Breast epithelium (tissue), 4 donors: ENCODE results near the gene USHBP1. TPM values are rescaled to one million over a fixed set of nuclear protein-coding genes. Genes with fewer than 3 reads are reported as not detected.

ENCODE experiments used
- DNase-seq, 2 donors: peaks; one replicate each; pipeline ENCODE4 v3.0.0-alpha.2; 2019; ENCODE audit warnings: low spot score in 2 of 2
- H3K27ac ChIP-seq, 2 donors: fragments of 200-600 bp; sonication (generic) in 1 of 2; one replicate each; pipeline ENCODE4 v1.5.1; 2016 to 2019; ENCODE audit warnings: mild to moderate bottlenecking in 1 of 2
- H3K27me3 ChIP-seq, 2 donors: fragments of 200-600 bp; sonication (generic) in 1 of 2; one replicate each; pipeline versions ENCODE4 v1.5.1 to v1.6.0; 2017 to 2019; ENCODE audit warnings: control low read depth in 1 of 2, mild to moderate bottlenecking in 1 of 2
- H3K36me3 ChIP-seq: fragments of 200-600 bp; one replicate; pipeline ENCODE4 v1.5.1; 2019
- H3K4me1 ChIP-seq, 2 donors: fragments of 200-600 bp; sonication (generic); one replicate each; pipeline ENCODE4 v1.5.1; 2016 to 2019; ENCODE audit warnings: control low read depth in 1 of 2
- H3K4me3 ChIP-seq, 3 donors: fragments of 200-600 bp; sonication (generic); 1 replicate in 2 of 3; 2 replicates in 1 of 3; pipeline ENCODE4 v1.5.1; 2016 to 2019; ENCODE audit warnings: mild to moderate bottlenecking in 3 of 3, moderate library complexity in 2 of 3
- H3K9me3 ChIP-seq, 2 donors: fragments of 200-600 bp; sonication (generic) in 1 of 2; one replicate each; pipeline ENCODE4 v1.5.1; 2016 to 2019; ENCODE audit warnings: control low read depth in 1 of 2
- POLR2A ChIP-seq: fragments of 450-650 bp; IDR thresholded peaks from one replicate; pipeline ENCODE4 v1.6.1; 2016; ENCODE audit warnings: antibody characterized with exemption, mild to moderate bottlenecking, moderate library complexity
- POLR2AphosphoS5 ChIP-seq, 3 donors: sonication (generic); formaldehyde crosslinking; IDR thresholded peaks; one replicate each; pipeline ENCODE4 v1.6.1; 2017; ENCODE audit warnings: antibody characterized with exemption in 3 of 3
- intact Hi-C: fragments of 100-400 bp; cut with DNase I; formaldehyde crosslinking; loops from one replicate; pipeline ENCODE4 v1.15.1; 2023; ENCODE audit warnings: low total_unique reads
- total RNA-seq, 3 donors: library from RNA; depleted of rRNA; stranded (reverse); fragments of >200 nt; gene quantifications; one replicate each; pipeline ENCODE4 v1.1.0, GENCODE V29; 2016
- TF ChIP-seq, protein P1 (sequence below), 3 donors: fragments of 450-650 bp; IDR thresholded peaks; one replicate each; pipeline ENCODE4 v1.5.1; 2016 to 2017; ENCODE audit warnings: antibody characterized with exemption in 3 of 3, mild to moderate bottlenecking in 3 of 3, moderate library complexity in 3 of 3

The USHBP1 gene
- total RNA-seq, 3 donors from 2014 or later = 5.8 to 8.8 (median 7.0) TPM

DNA sequence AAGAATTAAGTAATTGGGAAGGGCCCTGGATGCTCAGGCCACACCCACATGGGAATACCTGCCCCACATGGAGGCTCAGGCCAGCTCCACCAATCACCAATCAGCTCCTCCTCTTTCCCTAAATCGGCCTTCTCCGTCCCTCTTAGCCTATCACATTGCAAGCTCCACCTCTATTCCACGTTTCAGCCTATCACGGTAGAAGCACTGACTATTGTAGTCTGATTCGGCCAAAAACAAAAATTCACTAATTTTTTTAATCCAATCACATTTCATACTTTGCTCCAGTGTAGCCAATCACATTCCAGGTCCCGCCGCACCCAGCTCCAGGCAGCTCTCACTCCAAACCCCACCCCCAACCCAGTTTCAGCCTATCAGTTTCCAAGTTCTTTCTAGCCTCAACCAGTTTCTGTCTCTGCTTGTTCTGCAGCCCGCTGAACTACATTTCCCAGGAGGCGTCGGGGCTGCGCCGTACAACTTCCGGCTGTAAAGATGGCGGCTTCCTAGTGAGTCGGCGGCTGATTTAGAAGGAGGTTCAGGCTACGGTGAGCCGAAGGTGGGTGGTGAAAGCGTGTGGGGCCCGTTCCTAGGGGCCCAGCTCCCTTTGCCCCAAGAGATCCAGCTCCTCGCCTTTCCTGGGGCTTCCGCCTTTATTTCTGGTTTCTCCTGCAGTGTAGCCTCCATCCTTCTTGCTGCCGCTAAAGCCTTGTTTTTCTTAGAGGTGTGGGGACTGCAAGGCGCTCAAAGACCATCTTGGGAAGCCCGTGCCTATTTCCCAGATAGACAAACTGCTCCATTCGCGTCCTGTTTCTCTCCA is 2.6 kb upstream of the USHBP1 start, which contains the start of gene BABAM1:
Gene BABAM1, plus strand, starts transcription at position 469 of the 814 bp plus-strand sequence. CDS start 1,364 bp downstream, outside the sequence.
- Histone ChIP-seq H3K4me3 (peak within 1 kb of the TSS; percentile 75 to 94 (median 92)), H3K27me3 (no peaks in the 10 kb centered on the region), H3K27ac (peak within 1 kb of the TSS in 1 of 2 donors; percentile 78), H3K36me3 (no peaks in the 10 kb centered on the region), H3K9me3 (no peaks in the 10 kb centered on the region), H3K4me1 (peaks cover 0 to 5% of the 10 kb centered on the region in 2 donors)
- TF ChIP-seq POLR2A (peak; percentile 22), POLR2AphosphoS5 (IDR thresholded peaks at IDR 0.05) (peak in 2 of 3 donors; percentile 69 to 84)
- TF ChIP-seq, protein P1, sequence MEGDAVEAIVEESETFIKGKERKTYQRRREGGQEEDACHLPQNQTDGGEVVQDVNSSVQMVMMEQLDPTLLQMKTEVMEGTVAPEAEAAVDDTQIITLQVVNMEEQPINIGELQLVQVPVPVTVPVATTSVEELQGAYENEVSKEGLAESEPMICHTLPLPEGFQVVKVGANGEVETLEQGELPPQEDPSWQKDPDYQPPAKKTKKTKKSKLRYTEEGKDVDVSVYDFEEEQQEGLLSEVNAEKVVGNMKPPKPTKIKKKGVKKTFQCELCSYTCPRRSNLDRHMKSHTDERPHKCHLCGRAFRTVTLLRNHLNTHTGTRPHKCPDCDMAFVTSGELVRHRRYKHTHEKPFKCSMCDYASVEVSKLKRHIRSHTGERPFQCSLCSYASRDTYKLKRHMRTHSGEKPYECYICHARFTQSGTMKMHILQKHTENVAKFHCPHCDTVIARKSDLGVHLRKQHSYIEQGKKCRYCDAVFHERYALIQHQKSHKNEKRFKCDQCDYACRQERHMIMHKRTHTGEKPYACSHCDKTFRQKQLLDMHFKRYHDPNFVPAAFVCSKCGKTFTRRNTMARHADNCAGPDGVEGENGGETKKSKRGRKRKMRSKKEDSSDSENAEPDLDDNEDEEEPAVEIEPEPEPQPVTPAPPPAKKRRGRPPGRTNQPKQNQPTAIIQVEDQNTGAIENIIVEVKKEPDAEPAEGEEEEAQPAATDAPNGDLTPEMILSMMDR (IDR thresholded peaks at IDR 0.05) = peak in 2 of 3 donors; percentile 8 to 20
- intact Hi-C loops = loop anchor here (5.0 kb wide), 1 partner anchor 640 kb away; the partner anchor contains the start of gene MED26
- DNase-seq = peak; percentile 89 to 99

DNA sequence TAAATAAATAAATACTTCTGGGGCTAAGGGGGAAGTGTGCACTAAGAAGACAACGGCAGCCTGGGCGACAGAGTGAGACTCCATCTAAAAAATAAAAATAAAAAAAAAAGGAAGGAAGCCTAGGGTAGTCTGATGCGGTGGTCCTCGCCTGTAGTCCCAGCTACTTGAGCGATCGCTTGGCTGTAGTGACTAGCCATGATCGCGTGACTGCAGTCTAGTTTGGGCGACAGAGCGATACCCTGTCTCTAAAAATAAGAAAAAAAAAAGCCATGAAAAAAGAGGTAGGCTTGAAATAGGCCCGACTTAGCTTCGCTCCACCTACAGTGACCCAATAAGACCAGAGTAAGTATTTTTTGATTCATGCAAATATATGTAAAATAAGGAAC is 2.0 kb upstream of the USHBP1 start:
- no peaks in the 10 kb centered on the region for H3K36me3 ChIP-seq
- H3K4me1 ChIP-seq = peaks cover 0 to 5% of the 10 kb centered on the region in 2 donors
- H3K27ac ChIP-seq = peak overlapping the region in 1 of 2 donors; percentile 78
- H3K9me3 ChIP-seq = no peaks in the 10 kb centered on the region
- peak overlapping the region in 1 of 3 donors; percentile 94 for H3K4me3 ChIP-seq
- no peak for TF ChIP-seq POLR2AphosphoS5 (IDR thresholded peaks at IDR 0.05)
- TF ChIP-seq POLR2A = no peak
- TF ChIP-seq, protein P1 (IDR thresholded peaks at IDR 0.05) = no peak
- DNase-seq = no peak
- no peaks in the 10 kb centered on the region for H3K27me3 ChIP-seq
- intact Hi-C loops = loop anchor here (5.0 kb wide), 1 partner anchor 639 kb away; the partner anchor contains the start of gene MED26

DNA sequence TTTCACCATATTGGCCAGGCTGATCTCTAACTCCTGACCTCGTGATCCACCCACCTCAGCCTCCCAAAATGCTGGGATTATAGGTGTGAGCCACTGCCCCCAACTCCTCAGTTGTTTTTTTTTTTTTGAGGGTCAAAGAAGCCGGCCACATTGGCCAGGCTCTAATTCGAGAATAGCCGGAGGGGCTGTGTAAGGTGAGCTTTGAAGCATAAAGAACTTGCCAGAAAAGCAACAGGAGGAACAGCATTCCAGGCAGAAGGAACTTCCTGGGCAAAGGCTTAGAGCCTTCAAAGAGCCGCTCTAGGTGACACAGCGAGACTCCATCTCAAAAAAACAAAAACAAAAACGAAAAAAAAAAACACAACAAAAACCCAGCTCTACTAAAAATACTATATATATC is 1.5 kb upstream of the USHBP1 start:
- intact Hi-C loops = loop anchor here (5.0 kb wide), 1 partner anchor 639 kb away; the partner anchor contains the start of gene MED26
- DNase-seq = no peak
- Histone ChIP-seq H3K36me3 (no peaks in the 10 kb centered on the region), H3K4me1 (peaks cover 0 to 5% of the 10 kb centered on the region in 2 donors), H3K27ac (peak overlapping the region in 1 of 2 donors; percentile 78), H3K4me3 (no peak overlapping the region), H3K9me3 (no peaks in the 10 kb centered on the region), H3K27me3 (no peaks in the 10 kb centered on the region)
- TF ChIP-seq, protein P1 (IDR thresholded peaks at IDR 0.05) = no peak
- TF ChIP-seq POLR2AphosphoS5 (IDR thresholded peaks at IDR 0.05) (no peak), POLR2A (no peak)

DNA sequence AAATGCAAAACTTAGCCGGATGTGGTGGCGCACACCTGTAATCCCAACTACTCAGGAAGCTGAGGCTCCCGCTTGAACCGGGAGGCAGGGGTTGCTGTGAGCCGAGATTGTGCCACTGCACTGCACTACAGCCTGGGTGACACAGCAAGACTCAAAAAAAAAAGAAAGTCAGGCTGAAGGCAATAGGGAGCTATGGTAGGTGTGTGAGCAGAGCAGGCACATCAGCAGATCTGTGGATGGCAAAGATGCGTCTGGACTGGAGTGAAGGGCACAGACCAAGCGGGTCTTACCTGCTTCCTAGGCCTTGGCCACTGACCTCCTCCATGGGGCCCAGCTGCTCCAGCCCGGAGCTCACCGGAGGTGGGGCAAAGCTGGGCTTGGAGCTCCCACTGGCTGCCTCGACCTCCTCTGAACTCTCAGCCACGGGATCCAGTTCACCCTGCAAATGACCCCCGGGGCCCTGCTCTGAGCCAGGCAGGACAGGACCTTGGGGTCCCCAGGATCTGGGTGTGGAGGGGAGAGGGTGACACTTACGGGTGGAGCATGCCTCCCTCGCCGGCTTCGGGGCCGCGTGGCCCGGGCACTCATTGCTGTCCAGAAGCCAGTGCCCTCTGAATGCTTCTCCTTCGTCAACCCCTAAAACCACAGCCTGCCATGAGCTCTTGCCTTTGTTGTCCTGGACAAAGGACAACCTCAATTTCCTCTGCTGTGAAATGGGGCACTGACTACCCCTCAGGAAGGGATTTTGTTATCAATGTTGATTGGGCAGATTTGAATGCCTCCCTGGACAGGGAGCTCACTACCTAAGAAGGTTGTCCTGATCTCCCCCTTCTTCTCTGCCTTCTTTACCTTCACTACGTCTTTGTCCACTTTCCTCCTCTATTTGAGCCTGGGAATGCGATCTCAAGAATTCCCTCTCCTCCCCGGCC is 569 bp downstream of the USHBP1 start:
- Histone ChIP-seq H3K9me3 (peaks cover 5 to 10% of the 10 kb centered on the region in 2 donors), H3K4me3 (peak overlapping the region; percentile 30 to 55 (median 37)), H3K4me1 (peaks cover 0 to 5% of the 10 kb centered on the region in 2 donors), H3K36me3 (no peaks in the 10 kb centered on the region), H3K27me3 (no peaks in the 10 kb centered on the region), H3K27ac (peak overlapping the region; percentile 45 to 63)
- DNase-seq = no peak
- TF ChIP-seq POLR2A = no peak
- no peak for TF ChIP-seq POLR2AphosphoS5 (IDR thresholded peaks at IDR 0.05)
- TF ChIP-seq, protein P1 (IDR thresholded peaks at IDR 0.05) = no peak
- intact Hi-C loops = no loop called here
